Suprapubic skin (tissue), 3 donors: ENCODE results near the gene PDE11A.

Experiments
- EP300 ChIP-seq: sonication (generic); formaldehyde crosslinking; IDR thresholded peaks from one replicate; pipeline ENCODE4 v1.6.1; 2017; ENCODE audit warnings: antibody characterized with exemption
- POLR2A ChIP-seq, 2 donors: fragments of 450-650 bp; IDR thresholded peaks; one replicate each; pipeline ENCODE4 v1.6.1; 2017; ENCODE audit warnings: antibody characterized with exemption in 2 of 2, mild to moderate bottlenecking in 2 of 2, moderate library complexity in 2 of 2
- TF ChIP-seq, protein P1 (sequence below), 2 donors: fragments of 200-600 bp in 1 of 2; fragments of 450-650 bp in 1 of 2; sonication (generic) in 1 of 2; IDR thresholded peaks; one replicate each; pipeline ENCODE4 v1.5.1; 2016 to 2019; ENCODE audit warnings: antibody characterized with exemption in 2 of 2, mild to moderate bottlenecking in 1 of 2, moderate library complexity in 1 of 2

DNA sequence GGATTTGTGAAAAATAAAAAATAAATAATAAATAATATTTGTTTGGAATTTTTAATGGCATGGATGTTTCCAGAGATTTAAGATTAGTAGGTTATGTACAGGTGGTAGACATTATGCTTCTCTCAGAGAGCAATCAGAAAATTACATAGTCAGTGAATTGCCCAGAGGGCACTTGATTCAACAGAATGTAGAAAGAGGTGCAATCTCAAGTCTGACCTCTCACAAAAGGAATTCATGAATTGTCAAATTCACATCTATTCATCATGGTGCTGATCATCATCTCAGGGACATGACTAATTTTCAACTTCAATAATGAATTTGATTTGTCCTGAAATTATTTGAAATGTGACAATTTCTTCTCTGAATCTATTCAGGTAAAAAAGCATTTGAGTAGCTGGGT, 172.5 kb downstream of the PDE11A start:
- TF ChIP-seq POLR2A (IDR thresholded peaks at IDR 0.05) (no peak), EP300 (no peak)
- TF ChIP-seq, protein P1, sequence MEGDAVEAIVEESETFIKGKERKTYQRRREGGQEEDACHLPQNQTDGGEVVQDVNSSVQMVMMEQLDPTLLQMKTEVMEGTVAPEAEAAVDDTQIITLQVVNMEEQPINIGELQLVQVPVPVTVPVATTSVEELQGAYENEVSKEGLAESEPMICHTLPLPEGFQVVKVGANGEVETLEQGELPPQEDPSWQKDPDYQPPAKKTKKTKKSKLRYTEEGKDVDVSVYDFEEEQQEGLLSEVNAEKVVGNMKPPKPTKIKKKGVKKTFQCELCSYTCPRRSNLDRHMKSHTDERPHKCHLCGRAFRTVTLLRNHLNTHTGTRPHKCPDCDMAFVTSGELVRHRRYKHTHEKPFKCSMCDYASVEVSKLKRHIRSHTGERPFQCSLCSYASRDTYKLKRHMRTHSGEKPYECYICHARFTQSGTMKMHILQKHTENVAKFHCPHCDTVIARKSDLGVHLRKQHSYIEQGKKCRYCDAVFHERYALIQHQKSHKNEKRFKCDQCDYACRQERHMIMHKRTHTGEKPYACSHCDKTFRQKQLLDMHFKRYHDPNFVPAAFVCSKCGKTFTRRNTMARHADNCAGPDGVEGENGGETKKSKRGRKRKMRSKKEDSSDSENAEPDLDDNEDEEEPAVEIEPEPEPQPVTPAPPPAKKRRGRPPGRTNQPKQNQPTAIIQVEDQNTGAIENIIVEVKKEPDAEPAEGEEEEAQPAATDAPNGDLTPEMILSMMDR (IDR thresholded peaks at IDR 0.05), result no peak
